ENCODE measurements around the gene GARIN6.

DNA sequence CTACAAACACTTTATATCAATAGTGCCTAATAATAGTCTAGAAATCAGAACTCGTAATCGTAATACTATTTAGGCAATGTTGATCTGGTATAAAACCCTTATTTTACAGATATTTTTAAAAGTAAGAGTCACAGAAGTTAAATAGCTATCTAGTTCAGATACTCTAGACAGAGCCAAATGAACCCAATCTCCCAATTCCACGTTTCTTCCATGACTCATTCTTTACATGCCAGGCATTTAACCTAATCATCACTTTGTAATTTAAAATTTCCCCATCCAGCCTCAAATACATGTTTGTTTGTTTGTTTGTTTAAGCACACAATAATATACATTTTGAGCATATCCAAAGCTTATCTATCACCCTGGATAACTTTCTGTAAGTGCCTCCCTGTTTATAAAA, 36.4 kb upstream of the GARIN6 start:
- TF ChIP-seq, protein P1, sequence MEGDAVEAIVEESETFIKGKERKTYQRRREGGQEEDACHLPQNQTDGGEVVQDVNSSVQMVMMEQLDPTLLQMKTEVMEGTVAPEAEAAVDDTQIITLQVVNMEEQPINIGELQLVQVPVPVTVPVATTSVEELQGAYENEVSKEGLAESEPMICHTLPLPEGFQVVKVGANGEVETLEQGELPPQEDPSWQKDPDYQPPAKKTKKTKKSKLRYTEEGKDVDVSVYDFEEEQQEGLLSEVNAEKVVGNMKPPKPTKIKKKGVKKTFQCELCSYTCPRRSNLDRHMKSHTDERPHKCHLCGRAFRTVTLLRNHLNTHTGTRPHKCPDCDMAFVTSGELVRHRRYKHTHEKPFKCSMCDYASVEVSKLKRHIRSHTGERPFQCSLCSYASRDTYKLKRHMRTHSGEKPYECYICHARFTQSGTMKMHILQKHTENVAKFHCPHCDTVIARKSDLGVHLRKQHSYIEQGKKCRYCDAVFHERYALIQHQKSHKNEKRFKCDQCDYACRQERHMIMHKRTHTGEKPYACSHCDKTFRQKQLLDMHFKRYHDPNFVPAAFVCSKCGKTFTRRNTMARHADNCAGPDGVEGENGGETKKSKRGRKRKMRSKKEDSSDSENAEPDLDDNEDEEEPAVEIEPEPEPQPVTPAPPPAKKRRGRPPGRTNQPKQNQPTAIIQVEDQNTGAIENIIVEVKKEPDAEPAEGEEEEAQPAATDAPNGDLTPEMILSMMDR (IDR thresholded peaks at IDR 0.05), result no peak
- TF ChIP-seq ZFX (IDR thresholded peaks at IDR 0.05; ENCODE audit: borderline replicate concordance), result no peak
